Measurements from ENCODE around the gene RBM19.
A peak's percentile ranks its signal among the peaks of the same experiment; 100 is the strongest.
"Not testable (repeated sequence)": the region's sequence is repeated elsewhere in the genome, so short reads cannot be mapped to it uniquely, and the experiment has no call there.

Gene RBM19, protein sequence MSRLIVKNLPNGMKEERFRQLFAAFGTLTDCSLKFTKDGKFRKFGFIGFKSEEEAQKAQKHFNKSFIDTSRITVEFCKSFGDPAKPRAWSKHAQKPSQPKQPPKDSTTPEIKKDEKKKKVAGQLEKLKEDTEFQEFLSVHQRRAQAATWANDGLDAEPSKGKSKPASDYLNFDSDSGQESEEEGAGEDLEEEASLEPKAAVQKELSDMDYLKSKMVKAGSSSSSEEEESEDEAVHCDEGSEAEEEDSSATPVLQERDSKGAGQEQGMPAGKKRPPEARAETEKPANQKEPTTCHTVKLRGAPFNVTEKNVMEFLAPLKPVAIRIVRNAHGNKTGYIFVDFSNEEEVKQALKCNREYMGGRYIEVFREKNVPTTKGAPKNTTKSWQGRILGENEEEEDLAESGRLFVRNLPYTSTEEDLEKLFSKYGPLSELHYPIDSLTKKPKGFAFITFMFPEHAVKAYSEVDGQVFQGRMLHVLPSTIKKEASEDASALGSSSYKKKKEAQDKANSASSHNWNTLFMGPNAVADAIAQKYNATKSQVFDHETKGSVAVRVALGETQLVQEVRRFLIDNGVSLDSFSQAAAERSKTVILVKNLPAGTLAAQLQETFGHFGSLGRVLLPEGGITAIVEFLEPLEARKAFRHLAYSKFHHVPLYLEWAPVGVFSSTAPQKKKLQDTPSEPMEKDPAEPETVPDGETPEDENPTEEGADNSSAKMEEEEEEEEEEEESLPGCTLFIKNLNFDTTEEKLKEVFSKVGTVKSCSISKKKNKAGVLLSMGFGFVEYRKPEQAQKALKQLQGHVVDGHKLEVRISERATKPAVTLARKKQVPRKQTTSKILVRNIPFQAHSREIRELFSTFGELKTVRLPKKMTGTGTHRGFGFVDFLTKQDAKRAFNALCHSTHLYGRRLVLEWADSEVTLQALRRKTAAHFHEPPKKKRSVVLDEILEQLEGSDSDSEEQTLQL

DNA sequence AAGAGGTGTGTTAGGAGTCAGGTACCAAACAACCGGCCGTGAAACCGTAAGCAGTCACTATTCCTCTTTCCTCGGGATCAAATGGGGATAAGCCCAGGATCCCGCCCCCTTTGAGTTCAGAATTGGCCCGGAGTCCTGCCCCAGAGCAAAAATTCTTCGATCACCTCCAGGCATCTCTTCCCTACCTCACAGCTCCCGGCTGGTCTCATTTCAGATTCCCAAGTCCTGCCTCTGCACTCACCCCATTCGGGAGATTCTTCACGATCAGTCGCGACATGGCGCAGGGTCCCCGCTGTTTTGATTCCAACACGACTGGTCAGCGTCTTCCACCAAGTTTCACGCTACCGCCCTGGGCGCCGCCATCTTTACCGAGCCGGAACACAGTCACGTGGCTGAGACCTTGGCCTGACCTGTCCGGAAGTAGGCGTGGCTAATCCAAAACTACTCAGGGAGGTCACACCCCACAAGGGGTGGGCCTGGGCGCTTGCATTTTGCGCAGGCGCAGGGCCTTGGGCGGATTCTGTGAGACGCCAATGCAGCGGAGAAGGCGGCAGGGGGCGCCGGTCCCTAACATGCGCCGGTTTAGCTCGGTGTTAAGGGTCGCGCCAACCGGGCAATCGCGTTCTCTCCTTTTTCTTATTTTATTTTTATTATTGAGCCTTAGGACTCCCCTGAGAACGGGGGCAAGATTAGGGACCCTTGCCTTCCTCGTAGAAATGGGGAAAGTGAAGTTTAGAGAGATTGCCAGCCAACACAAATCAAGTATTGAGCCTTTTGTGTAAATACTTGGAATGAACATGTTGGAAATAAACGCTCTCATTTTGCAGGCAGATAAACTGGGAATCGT lies at the start of gene RBM19:
Gene RBM19, minus strand, starts transcription at position 375 of the 847 bp plus-strand sequence. Its CDS starts 98 bp downstream, at position 277.
- peak; percentile 45 for DNase-seq

DNA sequence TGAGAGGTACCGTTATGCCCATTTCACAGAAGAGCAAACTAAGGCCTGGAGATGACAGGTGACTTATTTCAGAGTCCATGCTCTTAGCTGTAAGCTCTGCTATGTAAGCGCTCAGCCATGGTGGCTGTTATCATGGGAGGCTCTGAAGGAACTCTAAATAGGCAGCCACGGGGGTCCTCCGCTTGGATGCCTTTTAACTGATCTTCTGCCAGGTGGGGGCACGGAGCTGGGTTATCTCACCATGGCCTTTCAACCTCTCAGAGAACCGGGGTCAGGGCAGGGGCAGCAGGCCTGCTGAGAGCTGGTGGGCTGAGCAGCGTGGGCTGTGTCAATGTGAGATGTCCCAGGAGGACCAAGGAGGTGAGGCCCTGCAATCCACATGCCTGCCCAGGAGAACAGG lies 49.7 kb upstream of the RBM19 start:
- DNase-seq, result no peak

DNA sequence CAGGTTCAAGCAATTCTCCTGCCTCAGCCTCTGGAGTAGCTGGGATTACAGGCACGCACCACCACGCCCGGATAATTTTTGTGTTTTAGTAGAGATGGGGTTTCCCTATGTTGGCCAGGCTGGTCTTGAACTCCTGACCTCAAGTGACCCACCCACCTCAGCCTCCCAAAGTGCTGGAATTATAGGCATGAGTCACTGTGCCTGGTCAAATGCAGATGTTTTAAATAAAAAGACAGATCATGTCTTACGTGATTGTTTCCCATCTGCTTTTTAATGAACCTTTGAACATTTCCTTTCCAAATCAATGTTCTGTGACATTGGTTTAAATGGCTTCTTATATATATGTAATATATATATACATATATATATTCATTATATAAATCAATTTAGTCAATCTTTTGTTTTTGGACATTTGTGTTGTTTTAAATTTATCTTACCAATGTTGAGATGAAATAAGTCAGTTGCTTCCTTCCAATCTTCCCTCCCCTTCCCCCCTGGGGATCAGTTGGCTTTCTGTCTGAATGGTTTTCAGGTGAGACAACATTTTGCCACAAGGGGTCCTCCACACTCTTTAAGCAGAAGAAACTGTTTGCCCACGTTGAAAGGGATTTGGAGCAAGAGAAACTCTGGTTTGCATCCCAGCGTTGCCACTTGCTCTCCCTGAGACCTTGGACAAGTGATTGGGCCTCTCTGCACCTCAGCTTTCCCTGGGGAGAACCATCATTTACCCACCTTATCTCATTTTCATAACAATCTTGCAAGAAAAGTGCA lies 47.6 kb upstream of the RBM19 start:
- DNase-seq, result no peak

DNA sequence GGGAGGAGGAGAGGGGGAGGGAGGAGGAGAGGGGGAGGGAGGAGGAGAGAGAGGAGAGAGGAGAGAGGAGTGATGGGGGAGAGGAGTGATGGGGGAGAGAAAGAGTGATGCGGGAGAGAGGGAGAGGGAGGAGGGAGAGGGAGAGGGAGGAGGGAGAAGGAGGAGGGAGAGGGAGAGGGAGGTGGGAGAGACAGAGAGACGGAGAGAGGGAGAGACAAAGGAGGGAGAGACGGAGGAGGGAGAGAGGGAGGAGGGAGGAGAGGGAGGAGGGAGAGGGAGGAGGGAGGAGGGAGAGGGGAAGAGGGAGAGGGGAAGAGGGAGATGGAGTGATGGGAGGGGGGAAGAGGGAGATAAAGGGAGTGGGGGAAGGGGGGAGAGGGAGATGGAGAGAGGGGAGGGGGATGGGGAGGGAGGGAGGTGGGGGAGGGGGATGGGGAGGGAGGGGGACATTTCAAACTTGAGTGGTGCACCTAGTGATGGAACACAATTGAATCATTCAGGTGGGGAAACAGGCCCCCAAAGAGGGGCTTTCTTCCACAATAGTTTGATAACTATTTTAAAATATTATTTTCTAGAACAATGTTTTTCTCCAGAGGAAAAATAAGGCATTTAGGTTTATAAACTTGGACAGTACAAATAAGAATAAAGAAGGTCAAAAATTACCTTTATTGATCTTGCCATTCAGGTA lies 46.8 kb upstream of the RBM19 start:
- no peak for DNase-seq

DNA sequence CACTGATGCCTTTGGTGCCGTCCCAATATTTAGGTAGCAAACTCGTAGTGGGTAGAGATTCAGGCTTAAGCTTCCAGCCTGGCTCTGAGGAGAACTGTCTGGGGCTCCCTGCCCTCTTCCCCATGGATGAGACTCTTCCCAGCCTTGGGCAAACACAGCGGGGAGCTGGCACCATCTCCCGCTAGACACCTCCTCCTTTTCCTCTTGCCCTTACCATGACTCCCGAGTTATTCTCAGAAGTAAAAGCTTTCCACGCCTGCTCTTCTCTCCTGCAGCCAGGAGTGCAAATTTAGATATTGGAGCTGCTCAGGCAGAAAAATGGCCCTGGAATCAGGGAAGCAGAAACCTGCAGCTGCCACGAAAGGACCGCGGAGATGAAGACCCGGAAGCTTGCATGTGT lies 45.6 kb upstream of the RBM19 start:
- DNase-seq, result no peak

DNA sequence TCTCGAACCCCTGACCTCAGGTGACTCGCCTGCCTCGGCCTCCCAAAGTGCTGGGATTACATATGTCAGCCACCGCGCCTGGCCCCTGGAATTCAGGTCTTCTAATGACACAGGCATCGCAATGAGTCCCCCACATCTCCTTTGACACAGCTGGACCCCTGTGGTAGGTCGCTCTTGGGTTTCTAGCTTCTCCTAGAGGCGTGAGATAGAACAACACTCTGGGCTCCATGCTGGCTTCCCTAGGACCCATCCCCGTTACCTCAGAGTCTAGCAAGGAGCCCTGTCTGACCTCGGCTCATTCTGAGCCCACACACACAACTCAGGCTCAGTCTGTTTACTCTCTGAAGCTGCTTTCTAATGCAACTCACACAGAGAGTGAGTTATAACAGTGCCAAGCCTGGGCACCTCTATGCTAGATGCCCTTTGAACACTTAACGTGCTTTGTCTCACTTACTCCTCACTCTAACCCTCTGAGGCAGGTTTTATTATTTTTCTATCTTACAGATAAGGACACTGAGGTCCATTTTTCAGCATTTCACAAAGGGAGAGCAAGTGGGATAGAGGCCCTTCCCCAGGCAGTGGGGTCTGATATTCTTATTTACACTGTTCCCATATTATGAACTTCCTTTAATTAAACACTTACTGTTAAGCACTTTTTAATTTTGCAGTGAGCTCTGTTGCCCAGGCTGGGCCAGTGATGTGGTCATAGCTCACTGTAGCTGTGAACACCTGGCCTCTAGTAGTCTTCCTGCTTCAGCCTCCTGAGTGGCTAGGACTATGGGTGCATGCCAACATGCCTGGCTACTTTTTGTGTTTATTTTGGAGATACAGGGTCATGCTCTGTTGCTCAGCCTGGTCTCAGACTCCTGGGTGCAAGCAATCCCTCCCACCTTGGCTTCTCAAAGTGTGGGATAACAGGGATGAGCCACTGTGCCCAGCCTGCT lies 40.6 kb upstream of the RBM19 start:
- DNase-seq, result no peak

DNA sequence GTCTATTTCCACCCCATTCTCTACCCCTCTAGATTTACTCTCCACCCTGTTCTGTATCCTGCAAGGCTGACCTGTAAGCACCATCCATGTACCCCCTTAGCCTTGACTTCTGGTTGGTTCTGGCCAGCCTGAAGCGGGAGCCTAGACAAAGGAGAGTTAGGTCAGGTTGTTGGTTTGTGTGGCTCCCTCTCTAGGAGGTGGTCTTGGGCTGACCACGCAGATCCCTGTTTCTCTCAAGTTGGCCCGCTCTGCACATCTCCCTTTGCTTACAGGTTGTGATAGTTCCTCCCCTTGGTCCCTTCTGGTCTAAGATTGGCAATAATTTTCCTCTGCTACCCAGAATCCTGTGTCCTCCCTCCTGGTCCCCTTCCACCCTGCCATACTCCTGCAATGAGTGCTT lies 38.3 kb upstream of the RBM19 start:
- no peak for DNase-seq

DNA sequence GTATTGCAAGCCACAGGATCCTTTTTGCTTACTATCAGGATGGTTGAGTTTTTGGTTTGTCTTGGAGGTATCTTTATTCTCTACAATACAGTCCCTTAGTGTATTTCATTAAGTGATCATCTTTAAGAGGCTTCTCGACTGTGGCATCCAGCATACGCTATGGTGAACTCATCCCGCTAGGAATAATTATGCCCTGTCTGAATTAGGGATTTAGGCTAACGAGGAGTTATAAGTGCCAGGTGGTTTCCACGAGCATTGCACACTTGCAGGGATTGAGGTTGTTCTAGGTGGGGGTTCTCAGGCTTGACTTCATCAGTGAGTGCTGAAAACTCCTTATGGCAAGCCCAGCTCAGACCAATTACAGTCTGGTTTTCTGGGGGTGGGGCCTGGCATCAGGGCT lies 37.2 kb upstream of the RBM19 start:
- DNase-seq, result no peak

DNA sequence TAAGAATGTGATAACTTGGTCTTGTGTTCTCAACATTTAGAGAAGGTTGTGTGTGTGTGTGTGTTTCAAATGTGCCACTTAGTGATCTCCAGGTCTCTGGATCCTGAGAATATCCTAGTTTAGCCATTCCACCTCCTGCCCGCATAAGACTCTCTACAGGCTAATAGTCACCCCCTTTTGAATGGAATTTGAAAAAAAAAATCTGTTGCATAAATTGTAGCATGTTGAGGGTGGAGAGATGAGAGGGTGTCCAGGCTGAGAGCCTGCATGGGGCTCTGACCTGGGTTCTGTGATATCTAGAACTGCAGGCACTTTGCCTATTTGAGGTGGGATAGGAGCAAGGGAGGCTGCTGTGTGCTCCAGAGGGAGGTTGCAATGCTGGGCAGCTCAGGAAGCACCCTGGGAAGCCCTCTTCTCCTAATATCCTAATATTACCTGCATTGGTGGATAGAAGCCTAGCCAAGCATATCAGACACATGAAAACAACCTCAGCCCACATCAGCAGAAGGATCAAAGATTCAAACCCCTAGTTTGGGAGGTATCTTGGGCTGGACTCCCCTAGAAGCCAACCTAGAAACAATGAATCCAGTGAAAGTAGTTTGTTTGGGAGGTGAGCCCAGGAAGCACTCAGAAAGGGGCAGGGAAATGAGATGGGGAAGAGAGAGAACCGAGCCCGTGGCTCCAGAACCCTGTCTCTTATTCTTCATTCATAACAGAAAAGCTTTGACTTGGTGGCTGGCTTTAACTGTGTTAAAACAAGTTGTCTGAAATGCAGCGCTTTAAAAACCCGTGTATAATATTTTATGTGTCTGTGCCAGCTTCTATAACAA lies 35.6 kb upstream of the RBM19 start:
- DNase-seq, result no peak

DNA sequence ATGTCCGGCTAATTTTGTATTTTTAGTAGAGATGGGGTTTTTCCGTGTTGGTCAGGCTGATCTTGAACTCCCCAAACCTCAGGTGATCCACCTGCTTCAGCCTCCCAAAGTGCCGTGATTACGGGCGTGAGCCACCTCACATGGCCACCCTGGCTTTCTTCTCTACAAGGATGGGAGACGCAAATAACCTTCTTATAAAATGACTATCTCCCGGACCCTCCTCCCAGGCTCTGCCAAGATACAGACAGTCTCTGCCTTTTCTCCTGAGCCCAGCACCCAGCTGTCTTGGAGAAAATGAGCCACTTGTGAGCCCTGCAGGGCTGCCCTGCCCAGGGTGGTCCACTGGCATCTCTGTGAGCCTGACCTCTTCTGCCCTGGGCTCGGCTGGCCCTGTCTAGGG lies 34.7 kb upstream of the RBM19 start:
- DNase-seq, result no peak

DNA sequence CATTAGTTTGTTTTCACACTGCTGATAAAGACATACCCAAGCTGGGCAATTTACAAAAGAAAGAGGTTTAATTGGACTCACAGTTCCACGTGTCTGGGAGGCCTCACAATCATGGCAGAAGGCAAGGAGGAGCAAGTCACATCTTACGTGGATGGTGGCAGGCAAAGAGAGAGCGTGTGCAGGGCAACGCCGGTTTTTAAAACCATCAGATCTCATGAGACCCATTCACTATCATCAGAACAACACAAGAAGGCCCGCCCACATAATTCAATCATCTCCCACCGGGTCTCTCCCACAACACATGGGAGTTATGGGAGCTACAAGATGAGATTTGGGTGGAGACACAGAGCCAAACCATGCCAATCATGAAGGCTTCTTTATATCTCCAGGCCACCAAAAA lies 34.1 kb upstream of the RBM19 start:
- not testable (repeated sequence) for DNase-seq

DNA sequence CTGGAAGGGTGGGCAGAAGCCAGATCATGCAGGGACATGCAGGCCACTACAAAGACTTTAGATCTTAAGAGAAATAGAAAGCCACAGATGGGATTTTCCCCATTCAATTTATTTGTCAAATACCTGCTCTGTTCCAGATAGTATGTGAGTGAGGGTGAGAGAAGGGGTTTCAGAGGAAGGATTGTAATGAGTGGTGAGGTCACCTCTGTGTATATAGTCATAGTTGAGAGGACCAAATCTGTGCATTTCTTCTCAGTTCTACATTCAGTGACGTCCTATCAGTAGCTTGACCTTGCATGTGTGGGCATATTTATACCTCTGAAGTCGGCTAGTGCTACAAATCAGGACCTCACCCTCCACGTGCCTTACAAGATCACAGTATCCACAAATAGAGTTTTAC lies 31.2 kb upstream of the RBM19 start:
- no peak for DNase-seq

DNA sequence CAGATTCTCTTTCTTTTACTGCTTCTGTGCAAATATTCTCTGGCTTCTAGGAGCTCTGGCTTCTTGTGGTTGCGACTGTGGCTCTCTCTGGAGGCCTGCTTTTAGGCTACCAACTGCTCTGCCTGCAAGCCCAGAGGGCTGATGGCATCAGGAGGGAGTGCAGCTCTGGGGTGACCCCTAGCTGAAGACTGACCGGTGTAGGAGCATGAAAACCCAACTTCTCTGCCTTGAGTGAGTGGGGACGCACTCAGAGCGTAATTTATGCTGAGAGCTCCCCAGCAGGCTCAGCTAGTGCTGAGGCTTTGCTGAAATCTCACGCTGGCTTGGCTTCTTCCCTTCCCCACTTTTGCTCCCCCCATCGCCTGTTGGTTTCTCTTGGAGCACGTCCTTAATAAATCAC lies 29.9 kb upstream of the RBM19 start:
- no peak for DNase-seq

DNA sequence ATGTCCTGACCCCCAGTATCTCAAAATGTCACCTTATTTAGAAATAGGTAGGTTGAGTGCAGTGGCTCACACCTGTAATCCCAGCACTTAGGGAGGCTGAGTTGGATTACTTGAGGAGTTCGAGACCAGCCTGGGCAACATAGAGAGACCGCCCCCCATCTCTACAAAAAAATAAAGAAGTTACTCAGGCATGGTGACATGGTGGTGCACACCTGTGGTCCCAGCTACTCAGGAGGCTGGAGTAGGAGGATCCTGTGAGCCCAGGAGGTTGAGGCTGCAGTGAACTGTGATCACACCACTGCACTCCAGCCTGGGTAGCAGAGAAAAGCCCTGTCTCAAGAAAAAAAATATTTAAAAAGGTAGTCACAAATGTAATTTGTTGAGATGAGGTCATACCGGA lies 27.9 kb upstream of the RBM19 start:
- no peak for DNase-seq

DNA sequence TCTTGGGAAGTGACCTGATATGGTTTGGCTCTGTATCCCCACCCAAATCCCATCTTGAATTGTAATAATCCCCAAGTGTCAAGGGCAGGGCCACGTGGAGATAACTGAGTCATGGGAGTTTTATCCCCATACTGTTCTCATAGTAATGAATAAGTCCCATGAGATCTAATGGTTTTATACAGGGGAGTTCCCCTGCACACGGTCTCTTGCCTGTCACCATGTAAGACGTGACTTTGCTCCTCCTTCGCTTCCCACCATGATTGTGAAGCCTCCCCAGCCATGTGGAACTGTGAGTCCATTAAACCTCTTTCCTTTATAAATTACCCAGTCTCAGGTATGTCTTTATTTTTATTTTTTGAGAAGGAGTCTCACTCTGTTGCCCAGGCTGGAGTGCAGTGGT lies 26.6 kb upstream of the RBM19 start:
- DNase-seq, result not testable (repeated sequence)

DNA sequence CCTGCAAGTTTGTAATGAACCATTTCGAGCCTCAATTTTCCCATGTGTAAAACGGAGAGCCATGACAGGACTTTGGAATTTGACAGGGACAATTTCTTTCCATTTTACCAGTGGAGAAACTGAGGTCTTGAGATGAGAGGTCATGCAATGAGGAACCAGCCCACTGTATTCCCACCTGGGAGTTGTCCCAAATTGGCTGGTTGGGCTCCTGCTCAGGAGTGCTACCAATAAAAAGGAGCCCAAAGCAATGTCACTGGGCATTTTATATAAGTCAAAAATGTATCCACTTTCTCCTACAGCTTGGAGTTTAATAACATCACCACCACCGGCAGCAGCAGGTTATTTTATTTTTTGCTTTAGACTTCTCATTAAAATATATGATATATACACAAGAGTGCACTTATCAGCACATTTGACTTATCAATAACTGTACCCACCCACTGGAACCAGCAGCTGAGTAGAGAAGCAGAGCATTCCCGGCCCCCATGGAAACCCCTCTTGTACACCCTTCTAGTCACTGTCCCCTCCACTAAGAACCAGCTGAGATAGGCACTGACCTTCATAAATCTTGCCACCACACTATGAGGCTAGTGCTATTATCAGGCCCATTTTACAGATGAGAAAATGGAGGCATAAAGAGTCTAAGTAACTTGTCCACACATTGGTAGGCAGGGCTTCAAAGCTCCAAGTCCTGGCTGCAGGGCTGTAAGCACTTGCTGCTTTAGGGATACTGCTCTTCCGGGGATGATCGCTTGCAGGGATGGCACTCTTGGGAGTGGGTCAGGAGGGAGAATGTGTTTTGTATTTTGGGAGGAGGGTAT lies 25.3 kb upstream of the RBM19 start:
- no peak for DNase-seq

DNA sequence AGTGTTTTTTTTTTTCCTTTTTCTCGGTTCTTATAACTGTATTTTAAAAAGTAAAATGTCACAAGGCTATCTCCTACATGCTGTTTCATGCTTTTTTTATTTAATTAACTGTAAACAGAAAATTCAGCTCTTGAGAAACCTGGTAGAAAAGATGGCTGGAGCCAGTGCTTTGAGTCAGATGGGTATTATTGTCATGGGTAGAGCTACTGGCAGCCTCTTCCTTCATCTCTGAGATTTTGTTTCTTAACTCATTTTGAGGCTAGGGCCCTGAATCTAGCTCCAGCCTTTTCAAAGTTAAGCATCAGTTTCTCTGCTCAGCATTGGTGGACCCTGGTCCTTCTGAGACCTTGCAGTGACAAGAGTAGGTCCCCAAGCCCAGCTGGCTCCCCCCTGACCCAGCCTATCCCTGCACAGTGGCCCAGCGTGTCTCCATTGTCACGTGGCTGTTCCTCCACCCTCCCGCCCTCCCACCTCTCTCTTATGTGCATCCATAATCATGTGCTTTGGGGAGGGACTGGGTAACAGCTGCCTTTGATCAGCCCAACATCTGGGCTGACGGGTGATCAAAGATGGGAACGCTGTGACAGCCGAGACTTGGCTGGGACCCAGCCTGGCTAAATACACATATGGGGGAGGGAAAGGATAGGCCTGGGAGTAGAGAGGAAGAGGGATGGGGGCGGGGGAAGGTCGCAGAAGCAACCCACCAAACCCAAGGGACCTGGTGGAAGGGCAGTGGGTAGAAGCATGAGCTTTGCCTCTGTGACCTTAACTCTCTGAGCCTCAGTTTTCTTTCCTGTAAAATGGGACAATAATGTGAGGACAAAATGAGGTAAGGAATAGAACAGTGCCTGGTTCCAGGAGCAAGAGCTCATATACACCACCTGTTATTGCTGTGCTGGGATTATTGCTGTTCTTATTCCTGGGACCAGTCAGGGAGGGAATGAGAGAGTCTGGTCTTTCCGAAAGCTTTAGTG lies 24.4 kb upstream of the RBM19 start:
- DNase-seq, result no peak
